GM19035 (cell line): ENCODE measurements around the gene SEC63.
"Not testable (repeated sequence)": the region's sequence is repeated elsewhere in the genome, so short reads cannot be mapped to it uniquely, and the experiment has no call there.

Experiments used
- ATAC-seq: cut with Tn5 transposase; IDR thresholded peaks from one replicate; pipeline ENCODE4 v1.9.1; 2021; ENCODE audit not compliant: unreplicated experiment

SEC63 gene

GRCh38 chr6:107957909-107958688 lies at the start of gene SEC63:
Gene SEC63, minus strand, starts transcription at chr6:107958208. Its CDS starts 199 bp downstream, at chr6:107958009.
- ATAC-seq = peak; percentile 88

DNA sequence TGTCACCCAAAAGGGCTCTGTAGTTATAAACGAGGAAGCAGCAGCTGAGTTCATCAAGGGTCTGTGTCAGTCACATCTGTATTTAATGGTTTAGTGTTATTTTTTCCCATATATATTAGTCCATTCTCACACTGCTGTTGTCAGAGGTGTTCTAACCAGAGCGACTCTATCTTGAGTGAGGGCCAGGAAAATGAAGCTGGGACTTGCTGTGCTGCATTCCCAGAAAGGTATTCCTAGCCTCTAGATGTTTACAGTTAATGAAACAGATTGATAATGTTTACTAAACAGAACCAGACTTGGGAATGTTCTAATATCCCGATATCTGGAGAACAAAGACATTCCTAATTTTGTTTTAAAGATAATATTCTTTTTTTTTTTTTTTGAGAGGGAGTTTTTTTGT lies 48.0 kb upstream of the SEC63 start:
- no peak for ATAC-seq

- ATAC-seq = no peak
These were observed 46.9 kb upstream of the SEC63 start for GRCh38 chr6:108004861-108005260.

DNA sequence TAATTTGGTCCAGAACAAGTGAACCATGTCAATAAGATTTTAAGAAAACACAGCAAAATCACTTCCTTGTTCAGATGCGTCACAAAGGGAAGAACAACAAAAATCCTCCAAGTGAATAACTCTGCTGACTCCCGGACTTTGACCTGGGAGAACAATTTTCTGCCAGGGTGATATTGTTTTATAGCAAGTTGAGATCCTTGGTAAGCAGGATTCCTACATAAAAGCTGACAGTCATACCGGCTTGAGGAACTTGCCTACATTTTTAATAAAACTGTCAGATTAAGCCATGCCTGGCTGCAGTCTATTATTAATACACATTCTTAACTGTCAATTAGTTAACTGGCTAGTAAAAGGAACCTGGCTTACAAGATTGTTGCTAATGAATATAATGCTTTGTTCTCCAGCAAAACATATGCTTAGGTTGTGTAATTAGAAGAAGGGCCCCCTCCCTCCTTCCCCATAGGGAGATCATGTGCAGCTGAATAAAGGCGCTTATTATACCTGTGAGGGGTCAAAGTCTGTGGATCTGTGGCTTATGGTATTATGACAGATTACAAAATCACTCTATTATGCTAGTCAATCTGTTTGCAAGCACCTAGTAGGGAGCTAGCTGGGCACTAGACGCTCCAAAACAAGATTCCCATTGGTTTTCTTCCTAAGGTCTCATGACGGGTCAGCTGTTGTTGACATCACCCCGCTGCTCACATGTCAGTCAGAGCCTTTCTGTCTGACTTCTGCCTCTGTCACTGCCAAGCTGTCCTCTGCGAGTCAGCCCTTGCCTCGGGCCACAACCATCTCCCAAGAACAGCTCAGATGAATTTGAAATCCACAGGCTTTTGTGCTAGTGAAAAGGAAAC lies 44.6 kb upstream of the SEC63 start:
- ATAC-seq = no peak

- no peak for ATAC-seq
These were observed 43.8 kb upstream of the SEC63 start for GRCh38 chr6:108001696-108002231.

GRCh38 chr6:108000259-108000658 lies 42.3 kb upstream of the SEC63 start:
- ATAC-seq = not testable (repeated sequence)

DNA sequence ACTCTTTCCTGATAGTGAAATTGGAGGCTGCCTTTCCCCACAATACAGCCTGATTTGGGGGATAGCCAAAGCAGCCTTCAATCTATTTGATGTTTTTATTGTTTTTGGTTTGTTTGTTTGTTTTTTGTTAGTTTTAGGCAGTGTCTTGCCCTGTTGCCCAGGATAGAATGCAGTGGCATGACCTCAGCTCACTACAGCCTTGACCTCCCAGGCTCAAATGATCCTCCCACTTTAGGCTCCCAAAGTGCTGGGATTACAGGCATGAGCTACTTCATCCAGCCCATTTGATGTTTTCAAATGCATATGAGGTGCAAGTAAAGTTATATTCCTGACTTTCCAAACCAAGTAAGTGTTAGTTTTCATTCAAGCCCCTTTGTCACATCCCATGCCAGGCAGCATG lies 41.3 kb upstream of the SEC63 start:
- ATAC-seq = no peak

DNA sequence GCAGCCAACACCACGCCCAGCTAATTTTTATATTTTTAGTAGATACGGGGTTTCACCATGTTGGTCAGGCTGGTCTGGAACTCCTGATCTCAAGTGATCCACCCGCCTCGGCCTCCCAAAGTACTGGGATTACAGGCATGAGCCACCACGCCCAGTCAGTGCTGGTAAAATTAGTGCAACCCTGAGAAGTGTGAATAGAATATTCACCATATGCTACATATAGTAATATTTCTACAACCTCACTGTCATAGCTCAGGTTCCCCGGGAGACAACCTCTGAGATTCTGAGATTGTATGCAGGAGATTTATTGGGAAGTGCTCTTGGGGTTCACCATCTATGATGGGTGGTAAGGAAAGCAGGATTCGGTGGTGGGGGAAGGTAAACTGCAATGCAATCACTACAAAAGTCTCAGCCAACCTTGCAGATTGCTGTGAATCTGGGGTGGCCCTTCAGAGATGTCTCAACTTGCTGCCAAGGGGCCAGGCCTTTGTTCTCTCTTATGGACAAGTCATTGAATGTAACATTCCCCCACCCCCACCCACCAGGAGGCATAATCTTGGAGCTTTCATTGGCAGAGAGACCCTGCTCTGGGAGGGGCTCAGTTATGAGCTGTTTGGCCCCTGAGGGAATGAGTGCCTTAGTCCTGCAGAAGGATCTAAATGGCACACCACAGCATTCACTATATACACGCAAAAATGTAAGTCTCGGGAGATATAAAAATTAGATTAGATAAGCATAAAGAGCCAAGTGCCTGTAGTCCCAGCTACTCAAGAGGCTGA lies 34.0 kb upstream of the SEC63 start:
- ATAC-seq = no peak

DNA sequence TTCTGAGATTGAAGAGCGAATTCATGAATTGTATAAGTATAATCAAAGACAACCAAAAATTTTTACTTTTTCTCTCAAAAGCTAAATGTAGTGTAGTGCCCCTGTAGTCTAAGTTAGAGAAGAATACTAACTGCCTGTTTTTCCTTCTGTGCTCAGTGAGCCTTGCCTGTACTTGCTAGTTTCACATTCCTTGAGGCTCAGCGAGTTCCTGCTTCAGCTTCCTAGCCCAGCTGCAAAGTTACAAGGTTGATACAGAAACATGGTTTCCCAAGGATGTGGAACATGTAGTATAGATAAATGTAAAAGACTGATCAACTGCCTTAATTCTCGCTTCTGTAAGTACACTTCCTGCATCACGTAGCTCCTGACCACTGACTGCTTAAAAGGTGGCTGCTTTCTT lies 33.1 kb upstream of the SEC63 start:
- ATAC-seq = no peak

DNA sequence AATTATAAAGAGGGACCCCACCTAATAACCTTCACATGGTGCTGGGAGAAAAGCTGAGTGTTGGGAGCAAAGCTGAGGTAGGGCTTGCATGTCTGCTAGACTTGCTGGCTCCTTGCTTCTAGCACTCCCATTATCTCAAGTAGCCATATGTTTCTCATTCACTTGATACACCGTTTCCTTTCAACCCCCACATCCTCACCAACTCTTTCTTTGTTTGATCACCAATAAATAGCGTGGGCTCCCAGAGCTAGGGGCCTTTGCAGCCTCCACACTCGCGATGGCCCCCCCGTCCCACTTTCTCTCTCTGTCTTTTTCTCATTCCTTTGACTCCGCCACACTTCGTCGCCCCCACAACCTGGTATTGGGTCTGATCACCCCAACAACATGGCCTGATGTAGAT lies 32.6 kb upstream of the SEC63 start:
- ATAC-seq = not testable (repeated sequence)

DNA sequence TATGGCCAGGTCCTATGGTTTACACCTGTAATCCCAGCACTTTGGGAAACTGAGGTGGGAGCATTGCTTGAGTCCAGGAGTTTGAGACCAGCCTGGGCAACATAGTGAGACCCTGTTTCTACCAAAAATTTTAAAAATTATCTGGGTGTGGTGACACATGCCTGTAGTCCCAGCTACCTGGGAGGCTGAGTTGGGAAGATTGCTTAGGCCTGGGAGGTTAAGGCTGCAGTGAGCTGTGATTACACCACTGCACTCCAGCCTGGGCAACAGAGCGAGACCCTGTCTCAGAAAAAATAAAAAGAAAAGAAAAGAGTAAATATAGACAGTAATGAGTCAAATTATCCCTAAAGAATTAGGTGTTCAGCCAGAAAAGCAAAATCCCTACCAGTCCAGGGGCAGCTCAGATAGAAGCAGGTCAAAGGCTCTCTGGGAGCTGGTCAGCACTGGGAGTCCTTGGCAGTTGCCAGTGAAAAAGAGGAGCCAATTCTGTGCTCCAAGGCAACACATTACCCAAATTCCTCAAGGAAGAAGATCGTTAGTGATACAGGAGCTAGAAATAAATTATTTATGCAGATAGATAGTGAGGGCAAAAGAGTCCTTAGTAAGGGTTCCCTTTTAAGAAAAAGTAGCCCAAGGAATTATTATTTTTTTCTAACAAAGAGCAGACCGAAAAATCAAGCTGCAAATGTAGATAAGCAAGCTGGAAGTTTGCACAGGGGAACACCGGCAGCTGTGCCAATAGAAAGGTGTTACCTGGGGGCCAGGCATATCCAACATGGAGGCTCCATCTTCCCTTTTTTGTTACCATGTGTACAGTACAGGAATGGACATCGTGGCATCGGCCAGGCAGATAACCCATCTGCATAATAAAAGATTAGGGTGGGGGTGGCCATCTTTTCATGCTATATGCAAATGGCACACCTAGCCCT lies 31.4 kb upstream of the SEC63 start:
- no peak for ATAC-seq

DNA sequence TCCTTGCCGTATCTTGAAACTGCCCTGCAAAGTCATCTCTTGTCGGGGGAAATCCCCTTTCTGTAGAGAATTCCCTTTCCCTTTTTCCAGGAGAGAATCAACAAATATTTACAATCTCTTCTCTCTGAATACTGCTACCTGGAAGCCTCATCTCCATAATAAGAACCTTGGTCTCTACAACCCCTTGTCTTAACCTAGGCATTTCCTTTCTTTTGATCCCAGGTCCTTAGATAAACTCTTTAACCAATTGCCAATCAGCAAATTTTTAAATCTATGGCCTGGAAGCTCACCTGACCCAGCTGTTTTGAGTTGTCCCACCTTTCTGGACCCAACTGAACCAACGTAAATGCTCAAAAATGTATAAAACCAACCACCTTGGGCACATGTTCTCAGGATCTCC lies 30.6 kb upstream of the SEC63 start:
- no peak for ATAC-seq

GRCh38 chr6:107987805-107988204 lies 29.8 kb upstream of the SEC63 start:
- ATAC-seq = no peak

DNA sequence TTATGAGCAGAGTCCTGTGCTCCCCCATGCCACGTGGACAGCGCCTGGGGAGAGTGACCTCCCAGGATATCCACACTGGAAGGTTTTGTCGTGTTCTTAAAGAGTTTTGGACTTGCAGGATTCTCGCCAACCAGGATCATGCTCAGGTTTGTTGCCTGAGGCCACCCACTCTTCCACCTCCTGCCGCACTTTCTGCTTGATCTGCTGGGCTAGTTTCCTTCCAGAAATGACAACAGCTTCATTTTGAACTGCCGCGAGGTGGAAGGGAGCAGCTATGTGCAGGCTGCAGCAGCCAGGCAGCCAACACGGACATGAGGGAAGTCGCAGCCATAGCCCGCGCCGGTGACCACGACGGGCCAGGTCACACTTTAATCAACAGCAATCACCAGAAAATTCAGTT lies 27.7 kb upstream of the SEC63 start:
- ATAC-seq = no peak

- no peak for ATAC-seq
These were observed 25.8 kb upstream of the SEC63 start for GRCh38 chr6:107983811-107984210.

DNA sequence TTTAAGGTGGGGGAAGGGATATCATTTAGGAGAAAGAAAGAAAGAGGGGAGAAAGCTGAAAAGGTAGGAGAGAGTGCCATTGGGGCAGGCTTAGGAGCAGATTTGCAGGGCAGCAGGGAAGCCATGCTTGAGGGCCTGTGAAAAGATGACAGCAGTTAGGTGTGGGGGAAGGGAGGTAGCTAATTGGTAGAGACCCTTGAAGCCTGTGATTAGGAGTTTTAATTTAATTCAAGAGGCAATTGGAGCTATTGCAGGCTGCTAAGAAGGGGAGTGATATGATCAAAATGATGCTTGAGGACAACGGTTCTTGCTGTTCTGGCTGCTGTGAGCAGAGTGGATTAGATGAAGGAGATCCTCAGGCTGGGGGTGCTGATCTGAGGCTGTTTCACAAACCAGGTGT lies 24.5 kb upstream of the SEC63 start:
- ATAC-seq = no peak

GRCh38 chr6:107981695-107982094 lies 23.7 kb upstream of the SEC63 start:
- ATAC-seq = no peak

DNA sequence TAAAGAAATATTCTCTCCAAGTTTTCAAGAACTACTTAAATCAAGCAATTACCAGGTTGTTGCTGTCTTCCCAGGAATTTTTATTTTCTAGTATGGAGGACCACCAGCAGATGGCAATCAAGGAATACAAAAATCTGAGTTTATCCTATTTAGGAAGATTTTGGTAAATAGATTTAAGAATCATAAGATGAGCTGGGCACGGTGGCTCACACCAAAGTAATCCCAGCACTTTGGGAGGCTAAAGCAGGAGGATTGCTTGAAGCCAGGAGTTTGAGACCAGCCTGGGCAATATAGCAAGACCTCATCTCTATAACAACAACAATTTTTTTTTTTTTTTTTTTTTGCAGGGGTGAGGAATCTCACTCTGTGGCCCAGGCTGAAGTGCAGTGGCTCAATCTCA lies 19.3 kb upstream of the SEC63 start:
- no peak for ATAC-seq

GRCh38 chr6:107976155-107976783 lies 18.3 kb upstream of the SEC63 start:
- no peak for ATAC-seq

GRCh38 chr6:107973594-107973993 lies 15.6 kb upstream of the SEC63 start:
- ATAC-seq = no peak
